ENCODE data around the gene TMEM26.

TMEM26 gene

DNA sequence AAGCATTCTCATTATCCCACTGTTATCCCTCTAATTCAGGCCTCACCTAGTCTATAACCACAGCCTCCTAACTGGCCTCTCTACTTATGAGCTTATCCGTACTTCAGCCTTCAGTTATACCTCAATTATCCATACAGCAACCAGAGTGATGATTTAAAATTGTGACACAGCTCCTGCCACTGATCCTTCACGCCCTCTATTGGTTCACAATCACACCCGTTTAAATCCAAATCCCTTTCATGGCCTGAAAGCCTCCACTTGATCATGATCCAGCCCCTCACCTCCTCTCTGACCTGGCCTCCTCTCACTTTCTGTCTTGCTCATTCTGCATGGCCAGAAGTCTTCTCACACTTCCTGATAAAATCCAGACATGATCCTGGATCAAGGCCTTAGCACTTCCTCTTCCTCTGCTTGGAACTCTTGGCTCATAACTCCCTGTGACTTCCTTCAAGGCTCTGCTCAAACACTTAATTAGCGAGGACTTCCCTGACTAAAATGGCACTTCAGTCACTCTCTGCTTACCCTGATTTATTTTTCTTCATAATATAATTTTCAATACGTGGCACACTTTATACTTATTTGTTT lies 19.0 kb upstream of the TMEM26 start:
- no peak overlapping the region for H2AFZ ChIP-seq (ENCODE audit: low read length)
- H3K9me3 ChIP-seq (ENCODE audit: insufficient read depth, low read depth, low read length) = no peaks in the 10 kb centered on the region
- H4K20me1 ChIP-seq (ENCODE audit: insufficient read depth, low read length, poor library complexity, severe bottlenecking) = no peaks in the 10 kb centered on the region
- H3K27me3 ChIP-seq (ENCODE audit: insufficient read depth, low read length, poor library complexity, severe bottlenecking) = no peaks in the 10 kb centered on the region
- H3F3A ChIP-seq (ENCODE audit: low read depth) = no peaks in the 10 kb centered on the region
- no peak overlapping the region for H3K4me2 ChIP-seq (ENCODE audit: low read depth, low read length, poor library complexity, severe bottlenecking)
- H3K36me3 ChIP-seq (ENCODE audit: insufficient read depth, low read length) = no peaks in the 10 kb centered on the region
- no peaks in the 10 kb centered on the region for H3K79me2 ChIP-seq (ENCODE audit: insufficient read depth, low read length)
- TF ChIP-seq, protein P1, sequence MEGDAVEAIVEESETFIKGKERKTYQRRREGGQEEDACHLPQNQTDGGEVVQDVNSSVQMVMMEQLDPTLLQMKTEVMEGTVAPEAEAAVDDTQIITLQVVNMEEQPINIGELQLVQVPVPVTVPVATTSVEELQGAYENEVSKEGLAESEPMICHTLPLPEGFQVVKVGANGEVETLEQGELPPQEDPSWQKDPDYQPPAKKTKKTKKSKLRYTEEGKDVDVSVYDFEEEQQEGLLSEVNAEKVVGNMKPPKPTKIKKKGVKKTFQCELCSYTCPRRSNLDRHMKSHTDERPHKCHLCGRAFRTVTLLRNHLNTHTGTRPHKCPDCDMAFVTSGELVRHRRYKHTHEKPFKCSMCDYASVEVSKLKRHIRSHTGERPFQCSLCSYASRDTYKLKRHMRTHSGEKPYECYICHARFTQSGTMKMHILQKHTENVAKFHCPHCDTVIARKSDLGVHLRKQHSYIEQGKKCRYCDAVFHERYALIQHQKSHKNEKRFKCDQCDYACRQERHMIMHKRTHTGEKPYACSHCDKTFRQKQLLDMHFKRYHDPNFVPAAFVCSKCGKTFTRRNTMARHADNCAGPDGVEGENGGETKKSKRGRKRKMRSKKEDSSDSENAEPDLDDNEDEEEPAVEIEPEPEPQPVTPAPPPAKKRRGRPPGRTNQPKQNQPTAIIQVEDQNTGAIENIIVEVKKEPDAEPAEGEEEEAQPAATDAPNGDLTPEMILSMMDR (conservative IDR thresholded peaks at IDR 0.05; ENCODE audit: low read length) = peak; percentile 17; the same call in 1 of the 2 replicates
- no peak for TF ChIP-seq EZH2phosphoT487 (IDR thresholded peaks at IDR 0.05; ENCODE audit: borderline replicate concordance)
- no peaks in the 10 kb centered on the region for H3K4me1 ChIP-seq (ENCODE audit: insufficient read depth, low read length, poor library complexity, severe bottlenecking)
- H3K4me3 ChIP-seq (ENCODE audit: low read length, poor library complexity, severe bottlenecking) = no peak overlapping the region
- no peaks in the 10 kb centered on the region for H3K9me2 ChIP-seq (replicated peaks; ENCODE audit: low read depth, low read length)
- no peak overlapping the region for H3K9ac ChIP-seq (ENCODE audit: low read depth, low read length, poor library complexity, severe bottlenecking)

DNA sequence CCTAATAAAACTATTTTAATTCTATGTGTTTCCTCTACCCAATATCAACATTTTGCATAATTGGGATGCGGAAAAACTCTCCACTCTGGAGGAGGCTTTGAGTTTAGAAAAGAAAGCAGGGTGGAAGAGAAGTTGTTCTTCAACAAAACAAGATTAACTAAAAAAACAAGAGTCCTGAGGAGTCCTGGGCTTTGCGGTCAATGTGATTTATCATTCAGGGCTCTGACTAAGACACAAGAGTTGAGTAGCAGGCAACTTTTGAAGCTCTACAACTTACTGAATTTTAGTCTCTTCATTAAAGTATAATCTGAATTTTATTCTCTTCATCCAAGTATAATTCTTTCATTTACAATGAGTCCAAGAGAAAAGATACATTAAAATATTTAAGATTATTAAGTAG lies 18.3 kb upstream of the TMEM26 start:
- TF ChIP-seq, protein P1 (conservative IDR thresholded peaks at IDR 0.05; ENCODE audit: low read length) = no peak
- TF ChIP-seq EZH2phosphoT487 (IDR thresholded peaks at IDR 0.05; ENCODE audit: borderline replicate concordance) = no peak
- Histone ChIP-seq H2AFZ (ENCODE audit: low read length) (no peak overlapping the region), H3K4me1 (ENCODE audit: insufficient read depth, low read length, poor library complexity, severe bottlenecking) (no peaks in the 10 kb centered on the region), H4K20me1 (ENCODE audit: insufficient read depth, low read length, poor library complexity, severe bottlenecking) (no peaks in the 10 kb centered on the region), H3K4me2 (ENCODE audit: low read depth, low read length, poor library complexity, severe bottlenecking) (no peak overlapping the region), H3K79me2 (ENCODE audit: insufficient read depth, low read length) (no peaks in the 10 kb centered on the region), H3K9me2 (replicated peaks; ENCODE audit: low read depth, low read length) (no peaks in the 10 kb centered on the region), H3K9ac (ENCODE audit: low read depth, low read length, poor library complexity, severe bottlenecking) (no peak overlapping the region), H3K9me3 (ENCODE audit: insufficient read depth, low read depth, low read length) (no peaks in the 10 kb centered on the region), H3F3A (ENCODE audit: low read depth) (no peaks in the 10 kb centered on the region), H3K36me3 (ENCODE audit: insufficient read depth, low read length) (no peaks in the 10 kb centered on the region), H3K27me3 (ENCODE audit: insufficient read depth, low read length, poor library complexity, severe bottlenecking) (no peaks in the 10 kb centered on the region), H3K4me3 (ENCODE audit: low read length, poor library complexity, severe bottlenecking) (no peak overlapping the region)

DNA sequence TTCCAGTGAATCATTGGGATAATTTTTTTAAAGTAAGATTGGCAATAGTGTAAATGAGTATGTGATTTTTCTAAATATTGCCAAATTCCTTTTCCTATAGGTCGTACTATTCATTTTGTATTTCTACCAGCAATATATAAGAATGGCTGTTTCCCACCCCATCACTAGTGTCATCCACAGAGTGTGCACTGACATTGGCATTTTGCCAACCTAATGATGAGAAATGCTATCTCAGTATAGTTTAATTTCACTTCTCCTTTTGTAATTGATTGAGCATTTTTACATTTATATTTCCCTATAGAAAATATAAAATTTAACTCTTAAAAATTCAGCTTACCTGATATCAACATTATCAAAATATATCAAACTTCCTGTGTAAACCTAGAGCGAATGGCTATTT lies 17.6 kb upstream of the TMEM26 start:
- H2AFZ ChIP-seq (ENCODE audit: low read length) = no peak overlapping the region
- no peak overlapping the region for H3K4me3 ChIP-seq (ENCODE audit: low read length, poor library complexity, severe bottlenecking)
- no peaks in the 10 kb centered on the region for H3K27me3 ChIP-seq (ENCODE audit: insufficient read depth, low read length, poor library complexity, severe bottlenecking)
- H3K4me1 ChIP-seq (ENCODE audit: insufficient read depth, low read length, poor library complexity, severe bottlenecking) = no peaks in the 10 kb centered on the region
- no peaks in the 10 kb centered on the region for H3K79me2 ChIP-seq (ENCODE audit: insufficient read depth, low read length)
- no peaks in the 10 kb centered on the region for H3F3A ChIP-seq (ENCODE audit: low read depth)
- no peaks in the 10 kb centered on the region for H3K36me3 ChIP-seq (ENCODE audit: insufficient read depth, low read length)
- no peak overlapping the region for H3K4me2 ChIP-seq (ENCODE audit: low read depth, low read length, poor library complexity, severe bottlenecking)
- H3K9ac ChIP-seq (ENCODE audit: low read depth, low read length, poor library complexity, severe bottlenecking) = no peak overlapping the region
- H3K9me2 ChIP-seq (replicated peaks; ENCODE audit: low read depth, low read length) = no peaks in the 10 kb centered on the region
- no peaks in the 10 kb centered on the region for H3K9me3 ChIP-seq (ENCODE audit: insufficient read depth, low read depth, low read length)
- no peaks in the 10 kb centered on the region for H4K20me1 ChIP-seq (ENCODE audit: insufficient read depth, low read length, poor library complexity, severe bottlenecking)
- no peak for TF ChIP-seq EZH2phosphoT487 (IDR thresholded peaks at IDR 0.05; ENCODE audit: borderline replicate concordance)
- TF ChIP-seq, protein P1 (conservative IDR thresholded peaks at IDR 0.05; ENCODE audit: low read length) = no peak
